SK-N-SH treated with all-trans-retinoic acid at 6 μM for 48 hours (cell line): ENCODE measurements around the gene OR7G3.
A peak's percentile ranks its signal among the peaks of the same experiment; 100 is the strongest.

Experiments
- ARNTL ChIP-seq: fragments of 450-650 bp; formaldehyde crosslinking; IDR thresholded peaks from 2 replicates; pipeline ENCODE4 v1.5.0; 2020; ENCODE audit warnings: low read depth, mild to moderate bottlenecking, moderate library complexity, borderline replicate concordance
- CSDC2 ChIP-seq: fragments of 250-450 bp; sonication (Bioruptor Pico); IDR thresholded peaks from 2 replicates; pipeline ENCODE4 v1.5.0; 2020; ENCODE audit warnings: mild to moderate bottlenecking, moderate library complexity
- CSRNP3 ChIP-seq: fragments of 250-450 bp; sonication (Bioruptor Pico); IDR thresholded peaks from 2 replicates; pipeline ENCODE4 v1.5.1; 2021; ENCODE audit warnings: mild to moderate bottlenecking, moderate library complexity
- GLIS3 ChIP-seq: fragments of 250-450 bp; sonication (Bioruptor Pico); IDR thresholded peaks from 2 replicates; pipeline ENCODE4 v1.5.0; 2020; ENCODE audit warnings: mild to moderate bottlenecking, moderate library complexity
- ISL1 ChIP-seq: fragments of 250-450 bp; sonication (Bioruptor Pico); IDR thresholded peaks from 2 replicates; pipeline ENCODE4 v2.1.2; 2022; ENCODE audit warnings: mild to moderate bottlenecking, moderate library complexity
- PPARA ChIP-seq: fragments of 250-450 bp; sonication (Bioruptor Pico); IDR thresholded peaks from 2 replicates; pipeline ENCODE4 v1.5.0; 2020; ENCODE audit warnings: mild to moderate bottlenecking, borderline replicate concordance
- TSHZ2 ChIP-seq: fragments of 250-450 bp; sonication (Bioruptor Pico); IDR thresholded peaks from 2 replicates; pipeline ENCODE4 v1.5.0; 2020; ENCODE audit warnings: mild to moderate bottlenecking, moderate library complexity
- ZFP3 ChIP-seq: fragments of 250-450 bp; sonication (Bioruptor Pico); IDR thresholded peaks from 2 replicates; pipeline ENCODE4 v1.5.0; 2020; ENCODE audit warnings: mild to moderate bottlenecking, moderate library complexity
- ZFP30 ChIP-seq: fragments of 450-650 bp; formaldehyde crosslinking; IDR thresholded peaks from 2 replicates; pipeline ENCODE4 v1.5.0; 2022; ENCODE audit warnings: mild to moderate bottlenecking, moderate library complexity
- ZNF565 ChIP-seq: fragments of 450-650 bp; formaldehyde crosslinking; conservative IDR thresholded peaks from 2 replicates; pipeline ENCODE4 v1.5.0; 2020; ENCODE audit warnings: low read depth, mild to moderate bottlenecking, moderate library complexity
- TF ChIP-seq, protein P1 (sequence below): fragments of 250-450 bp; sonication (Bioruptor Pico); IDR thresholded peaks from 2 replicates; pipeline ENCODE4 v1.5.1; 2020; ENCODE audit warnings: low read depth, mild to moderate bottlenecking, moderate library complexity

DNA sequence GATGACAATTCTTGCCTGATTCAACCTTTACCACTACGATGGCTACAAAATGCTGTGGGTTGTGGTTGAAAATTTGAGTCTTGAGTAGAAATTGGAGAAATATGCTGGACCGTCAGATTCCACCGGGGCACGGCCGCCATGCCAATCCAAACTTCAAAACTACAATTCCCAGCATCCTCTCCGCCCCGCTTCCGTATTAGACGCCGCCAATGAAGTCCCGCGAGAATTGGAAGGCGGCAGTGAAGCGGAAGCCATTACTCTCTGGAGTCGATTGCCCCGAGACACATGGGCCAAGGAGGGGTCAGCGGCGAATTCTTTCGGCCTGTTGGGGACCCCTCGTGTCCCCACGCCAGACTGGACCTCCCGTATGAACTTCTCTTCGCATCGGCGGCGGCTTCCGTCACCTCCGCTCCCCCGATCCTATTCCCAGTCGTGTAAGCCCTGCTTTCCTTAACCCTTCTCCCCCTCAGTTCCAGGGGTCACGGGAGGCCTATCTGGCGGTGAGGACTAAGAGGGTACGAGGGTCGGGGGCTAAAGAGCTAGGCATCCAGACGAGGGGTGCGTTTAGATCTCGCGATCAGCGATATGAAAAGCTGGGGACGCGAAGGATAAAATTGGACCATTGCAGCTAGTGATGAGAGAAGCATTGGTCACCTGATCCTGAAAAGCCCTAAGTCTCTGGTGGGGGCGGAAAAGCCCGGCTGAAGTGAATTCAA is 13.6 kb upstream of the OR7G3 start, which contains the start of gene ZNF317:
- TF ChIP-seq PPARA (CRISPR knock-in tag): no peak
- TF ChIP-seq ISL1: no peak
- TF ChIP-seq ZFP30: no peak
- TF ChIP-seq, protein P1, sequence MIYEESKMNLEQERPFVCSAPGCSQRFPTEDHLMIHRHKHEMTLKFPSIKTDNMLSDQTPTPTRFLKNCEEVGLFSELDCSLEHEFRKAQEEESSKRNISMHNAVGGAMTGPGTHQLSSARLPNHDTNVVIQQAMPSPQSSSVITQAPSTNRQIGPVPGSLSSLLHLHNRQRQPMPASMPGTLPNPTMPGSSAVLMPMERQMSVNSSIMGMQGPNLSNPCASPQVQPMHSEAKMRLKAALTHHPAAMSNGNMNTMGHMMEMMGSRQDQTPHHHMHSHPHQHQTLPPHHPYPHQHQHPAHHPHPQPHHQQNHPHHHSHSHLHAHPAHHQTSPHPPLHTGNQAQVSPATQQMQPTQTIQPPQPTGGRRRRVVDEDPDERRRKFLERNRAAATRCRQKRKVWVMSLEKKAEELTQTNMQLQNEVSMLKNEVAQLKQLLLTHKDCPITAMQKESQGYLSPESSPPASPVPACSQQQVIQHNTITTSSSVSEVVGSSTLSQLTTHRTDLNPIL (CRISPR knock-in tag): no peak
- 0 out of 2 replicates have a peak, but pooled peaks have one; percentile 40 for TF ChIP-seq TSHZ2 (CRISPR knock-in tag)
- no peak for TF ChIP-seq CSDC2
- TF ChIP-seq ZNF565 (CRISPR knock-in tag): no peak
- no peak for TF ChIP-seq ZFP3 (CRISPR knock-in tag)
- TF ChIP-seq ARNTL (CRISPR knock-in tag): no peak
- TF ChIP-seq CSRNP3 (CRISPR knock-in tag): no peak
- TF ChIP-seq GLIS3 (CRISPR knock-in tag): no peak
